IgD-negative memory B cell (primary cell): Measurements from ENCODE around the gene LAMTOR2. TPM values are rescaled to one million over a fixed set of nuclear protein-coding genes. Genes with fewer than 3 reads are reported as not detected.

ENCODE experiments used
- H3K27ac Mint-ChIP-seq, 3 donors: one replicate each; pipeline ENCODE4 v1.8.0; 2020 to 2022; ENCODE audit warnings: mild to moderate bottlenecking in 3 of 3, mixed read lengths in 3 of 3, moderate library complexity in 1 of 3
- H3K27me3 Mint-ChIP-seq: one replicate; pipeline ENCODE4 v1.8.0; 2021; ENCODE audit warnings: mixed read lengths
- H3K36me3 Mint-ChIP-seq: one replicate; pipeline ENCODE4 v1.8.0; 2020; ENCODE audit warnings: mild to moderate bottlenecking, mixed read lengths
- H3K4me1 Mint-ChIP-seq, 3 donors: one replicate each; pipeline ENCODE4 v1.8.0; 2020 to 2022; ENCODE audit warnings: mixed read lengths in 3 of 3, mild to moderate bottlenecking in 1 of 3
- H3K4me3 Mint-ChIP-seq, 4 donors: one replicate each; pipeline ENCODE4 v1.8.0; 2020 to 2022; ENCODE audit warnings: mild to moderate bottlenecking in 4 of 4, mixed read lengths in 4 of 4, moderate library complexity in 3 of 4
- H3K9me3 Mint-ChIP-seq, 3 donors: one replicate each; pipeline ENCODE4 v1.8.0; 2020 to 2021; ENCODE audit warnings: mixed read lengths in 3 of 3, mild to moderate bottlenecking in 1 of 3
- polyA plus RNA-seq: library from polyadenylated mRNA; unstranded; fragments of 300-500 nt; fragmentation: Illumina TruSeq; gene quantifications from one replicate; pipeline ENCODE4 v1.2.3, GENCODE V29; 2021

Gene LAMTOR2
- polyA plus RNA-seq, result 159 TPM

- Mint-ChIP-seq H3K9me3 (no peaks in the 10 kb centered on the region), H3K4me1 (peaks cover 13 to 21% (median 18%) of the 10 kb centered on the region in 3 donors), H3K36me3 (peaks cover 4% of the 10 kb centered on the region), H3K27me3 (no peaks in the 10 kb centered on the region), H3K4me3 (peak within 1 kb of the TSS; percentile 91 to 100 (median 95)), H3K27ac (peak within 1 kb of the TSS; percentile 86 to 96 (median 96))
These were observed at the start of gene LAMTOR2 for GRCh38 chr1:156054500-156055280. Gene LAMTOR2 (plus strand): TSS chr1:156054782. CDS start chr1:156054890, 108 bp downstream.

GRCh38 chr1:156004843-156005584 lies 49.6 kb upstream of the LAMTOR2 start:
- H3K9me3 Mint-ChIP-seq, result no peaks in the 10 kb centered on the region
- peaks cover 0 to 2% (median 0%) of the 10 kb centered on the region in 3 donors for H3K4me1 Mint-ChIP-seq
- H3K27me3 Mint-ChIP-seq, result peaks cover 2% of the 10 kb centered on the region
- H3K4me3 Mint-ChIP-seq, result no peak overlapping the region
- peaks cover 3% of the 10 kb centered on the region for H3K36me3 Mint-ChIP-seq
- peak overlapping the region in 1 of 3 donors; percentile 64 for H3K27ac Mint-ChIP-seq

- Mint-ChIP-seq H3K4me3 (no peak overlapping the region), H3K36me3 (peaks cover 5% of the 10 kb centered on the region), H3K27ac (no peak overlapping the region), H3K4me1 (peaks cover 0 to 4% (median 2%) of the 10 kb centered on the region in 3 donors), H3K9me3 (no peaks in the 10 kb centered on the region), H3K27me3 (peaks cover 2% of the 10 kb centered on the region)
These were observed 47.8 kb upstream of the LAMTOR2 start for GRCh38 chr1:156006666-156007376.

GRCh38 chr1:156009404-156009803 lies 45.2 kb upstream of the LAMTOR2 start:
- no peaks in the 10 kb centered on the region for H3K27me3 Mint-ChIP-seq

GRCh38 chr1:156012051-156012817 lies 42.3 kb upstream of the LAMTOR2 start:
- Mint-ChIP-seq H3K4me3 (peak overlapping the region in 3 of 4 donors; percentile 16 to 82 (median 65)), H3K36me3 (peaks cover 6% of the 10 kb centered on the region), H3K27ac (peak overlapping the region; percentile 2 to 61 (median 57)), H3K9me3 (no peaks in the 10 kb centered on the region), H3K4me1 (peaks cover 16 to 20% (median 19%) of the 10 kb centered on the region in 3 donors), H3K27me3 (no peaks in the 10 kb centered on the region)

More at GRCh38 chr1:156009404-156009803, 45.2 kb upstream of the LAMTOR2 start:
- peaks cover 16 to 19% (median 17%) of the 10 kb centered on the region in 3 donors for H3K4me1 Mint-ChIP-seq
- H3K9me3 Mint-ChIP-seq, result no peaks in the 10 kb centered on the region
- H3K36me3 Mint-ChIP-seq, result peaks cover 5% of the 10 kb centered on the region
- H3K27ac Mint-ChIP-seq, result no peak overlapping the region
- H3K4me3 Mint-ChIP-seq, result no peak overlapping the region

- H3K27me3 Mint-ChIP-seq, result no peaks in the 10 kb centered on the region
- peaks cover 26 to 29% (median 27%) of the 10 kb centered on the region in 3 donors for H3K4me1 Mint-ChIP-seq
- no peaks in the 10 kb centered on the region for H3K9me3 Mint-ChIP-seq
- peak overlapping the region in 1 of 3 donors; percentile 85 for H3K27ac Mint-ChIP-seq
- no peak overlapping the region for H3K4me3 Mint-ChIP-seq
- H3K36me3 Mint-ChIP-seq, result peaks cover 6% of the 10 kb centered on the region
These were observed 39.8 kb upstream of the LAMTOR2 start for GRCh38 chr1:156014829-156015228.

- Mint-ChIP-seq H3K27me3 (no peaks in the 10 kb centered on the region), H3K4me3 (peak overlapping the region; percentile 91 to 99 (median 98)), H3K4me1 (peaks cover 17 to 26% (median 18%) of the 10 kb centered on the region in 3 donors), H3K9me3 (no peaks in the 10 kb centered on the region), H3K36me3 (no peaks in the 10 kb centered on the region), H3K27ac (peak overlapping the region in 2 of 3 donors; percentile 96 to 97)
These were observed 34.7 kb upstream of the LAMTOR2 start for GRCh38 chr1:156019946-156020292.

GRCh38 chr1:156020293-156021092 lies 34.1 kb upstream of the LAMTOR2 start, which contains the start of gene SSR2:
Gene SSR2 (minus strand): TSS chr1:156020951. CDS start chr1:156020167, 784 bp downstream.
- H3K36me3 Mint-ChIP-seq, result no peaks in the 10 kb centered on the region
- H3K27ac Mint-ChIP-seq, result peak within 1 kb of the TSS; percentile 76 to 97 (median 96)
- H3K9me3 Mint-ChIP-seq, result no peaks in the 10 kb centered on the region
- peaks cover 18 to 26% (median 19%) of the 10 kb centered on the region in 3 donors for H3K4me1 Mint-ChIP-seq
- H3K27me3 Mint-ChIP-seq, result no peaks in the 10 kb centered on the region
- H3K4me3 Mint-ChIP-seq, result peak within 1 kb of the TSS; percentile 91 to 99 (median 98)

- peak overlapping the region; percentile 91 to 99 (median 98) for H3K4me3 Mint-ChIP-seq
- no peaks in the 10 kb centered on the region for H3K36me3 Mint-ChIP-seq
- peaks cover 2% of the 10 kb centered on the region for H3K27me3 Mint-ChIP-seq
These were observed 33.5 kb upstream of the LAMTOR2 start for GRCh38 chr1:156021093-156021428.

GRCh38 chr1:156021954-156022353 lies 32.6 kb upstream of the LAMTOR2 start:
- no peaks in the 10 kb centered on the region for H3K9me3 Mint-ChIP-seq
- H3K4me1 Mint-ChIP-seq, result peaks cover 15 to 30% (median 23%) of the 10 kb centered on the region in 3 donors
- H3K27ac Mint-ChIP-seq, result peak overlapping the region in 1 of 3 donors; percentile 14

More at GRCh38 chr1:156021093-156021428, 33.5 kb upstream of the LAMTOR2 start:
- H3K9me3 Mint-ChIP-seq, result no peaks in the 10 kb centered on the region
- peaks cover 18 to 29% (median 23%) of the 10 kb centered on the region in 3 donors for H3K4me1 Mint-ChIP-seq
- H3K27ac Mint-ChIP-seq, result peak overlapping the region in 2 of 3 donors; percentile 76 to 97

GRCh38 chr1:156024801-156025200 lies 29.8 kb upstream of the LAMTOR2 start:
- H3K4me1 Mint-ChIP-seq, result peaks cover 8 to 21% (median 13%) of the 10 kb centered on the region in 3 donors
- H3K27me3 Mint-ChIP-seq, result peaks cover 2% of the 10 kb centered on the region
- no peaks in the 10 kb centered on the region for H3K9me3 Mint-ChIP-seq
- H3K36me3 Mint-ChIP-seq, result no peaks in the 10 kb centered on the region
- no peak overlapping the region for H3K27ac Mint-ChIP-seq
- H3K4me3 Mint-ChIP-seq, result no peak overlapping the region

More at GRCh38 chr1:156021954-156022353, 32.6 kb upstream of the LAMTOR2 start:
- H3K4me3 Mint-ChIP-seq, result peak overlapping the region in 3 of 4 donors; percentile 47 to 81 (median 52)
- H3K36me3 Mint-ChIP-seq, result no peaks in the 10 kb centered on the region
- peaks cover 2% of the 10 kb centered on the region for H3K27me3 Mint-ChIP-seq

- no peaks in the 10 kb centered on the region for H3K9me3 Mint-ChIP-seq
- no peaks in the 10 kb centered on the region for H3K36me3 Mint-ChIP-seq
- peaks cover 2 to 13% (median 7%) of the 10 kb centered on the region in 3 donors for H3K4me1 Mint-ChIP-seq
- H3K4me3 Mint-ChIP-seq, result peak overlapping the region in 1 of 4 donors; percentile 40
- H3K27ac Mint-ChIP-seq, result no peak overlapping the region
- peaks cover 2% of the 10 kb centered on the region for H3K27me3 Mint-ChIP-seq
These were observed 28.7 kb upstream of the LAMTOR2 start for GRCh38 chr1:156025876-156026275.

GRCh38 chr1:156026588-156026987 lies 28.0 kb upstream of the LAMTOR2 start:
- Mint-ChIP-seq H3K27ac (no peak overlapping the region), H3K36me3 (no peaks in the 10 kb centered on the region), H3K27me3 (peaks cover 2% of the 10 kb centered on the region), H3K4me1 (peaks cover 0 to 10% (median 7%) of the 10 kb centered on the region in 3 donors), H3K9me3 (no peaks in the 10 kb centered on the region), H3K4me3 (no peak overlapping the region)
